VCaP (cell line): ENCODE results near the gene HRAS.
A peak's percentile ranks its signal among the peaks of the same experiment; 100 is the strongest.

Experiments
- H3K27ac ChIP-seq: fragments of 450-650 bp; 2 replicates; pipeline ENCODE4 v1.5.1; 2017
- CTCF ChIP-seq: fragments of 450-650 bp; conservative IDR thresholded peaks from 2 replicates; pipeline ENCODE4 v1.5.1; 2017; ENCODE audit warnings: mild to moderate bottlenecking, moderate library complexity

The HRAS gene

DNA sequence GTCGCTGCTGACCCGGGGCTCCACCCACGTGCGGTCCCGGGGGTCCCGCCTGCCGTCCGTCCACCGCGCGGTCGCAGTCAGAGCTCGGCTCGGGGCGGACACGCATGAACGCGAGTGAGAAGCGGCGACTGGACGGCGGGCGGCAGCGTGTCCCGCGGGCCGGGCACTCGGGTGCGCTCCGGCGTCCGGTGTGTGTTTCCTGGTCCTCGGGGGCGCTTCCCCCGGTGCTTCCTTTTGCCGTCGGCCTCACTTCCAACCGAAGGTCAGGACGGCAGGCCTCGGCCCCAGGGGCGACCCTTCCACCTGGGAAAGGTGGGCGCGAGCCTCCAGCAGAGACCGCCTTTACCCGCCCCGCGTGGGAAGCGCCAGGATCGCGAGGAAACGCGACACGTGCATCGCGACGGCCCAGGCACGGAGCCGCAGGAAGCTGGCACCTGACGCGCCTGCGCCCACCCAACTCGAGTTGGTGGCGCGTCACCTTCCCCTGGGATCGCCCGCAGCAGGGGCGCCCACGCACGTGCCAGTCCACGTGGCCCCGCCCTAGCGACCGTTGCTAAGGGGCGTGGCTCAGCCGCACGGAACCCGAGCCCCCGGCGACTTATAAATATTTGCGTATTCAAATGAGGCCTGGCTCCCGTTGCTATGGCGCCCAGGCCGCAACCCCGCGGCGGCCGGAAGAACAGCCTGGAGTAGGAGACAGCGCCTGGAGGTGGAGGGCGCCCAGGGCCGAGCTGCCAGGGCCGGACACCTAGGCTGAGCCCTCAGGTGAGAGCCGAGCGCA is 1.7 kb upstream of the HRAS start, which contains the start of gene LRRC56:
Gene LRRC56, plus strand, starts transcription at position 687 of the 781 bp plus-strand sequence. CDS start 3,158 bp downstream, outside the sequence.
- no peak for TF ChIP-seq CTCF
- H3K27ac ChIP-seq: peak within 1 kb of the TSS; percentile 86

GRCh38 chr11:535210-535518 is 212 bp downstream of the HRAS start:
- H3K27ac ChIP-seq: peak overlapping the region; percentile 86
- TF ChIP-seq CTCF: no peak; the same call in 1 of the 2 replicates

GRCh38 chr11:534396-535209 is 773 bp downstream of the HRAS start:
- TF ChIP-seq CTCF: no peak
- H3K27ac ChIP-seq: peak overlapping the region; percentile 86

DNA sequence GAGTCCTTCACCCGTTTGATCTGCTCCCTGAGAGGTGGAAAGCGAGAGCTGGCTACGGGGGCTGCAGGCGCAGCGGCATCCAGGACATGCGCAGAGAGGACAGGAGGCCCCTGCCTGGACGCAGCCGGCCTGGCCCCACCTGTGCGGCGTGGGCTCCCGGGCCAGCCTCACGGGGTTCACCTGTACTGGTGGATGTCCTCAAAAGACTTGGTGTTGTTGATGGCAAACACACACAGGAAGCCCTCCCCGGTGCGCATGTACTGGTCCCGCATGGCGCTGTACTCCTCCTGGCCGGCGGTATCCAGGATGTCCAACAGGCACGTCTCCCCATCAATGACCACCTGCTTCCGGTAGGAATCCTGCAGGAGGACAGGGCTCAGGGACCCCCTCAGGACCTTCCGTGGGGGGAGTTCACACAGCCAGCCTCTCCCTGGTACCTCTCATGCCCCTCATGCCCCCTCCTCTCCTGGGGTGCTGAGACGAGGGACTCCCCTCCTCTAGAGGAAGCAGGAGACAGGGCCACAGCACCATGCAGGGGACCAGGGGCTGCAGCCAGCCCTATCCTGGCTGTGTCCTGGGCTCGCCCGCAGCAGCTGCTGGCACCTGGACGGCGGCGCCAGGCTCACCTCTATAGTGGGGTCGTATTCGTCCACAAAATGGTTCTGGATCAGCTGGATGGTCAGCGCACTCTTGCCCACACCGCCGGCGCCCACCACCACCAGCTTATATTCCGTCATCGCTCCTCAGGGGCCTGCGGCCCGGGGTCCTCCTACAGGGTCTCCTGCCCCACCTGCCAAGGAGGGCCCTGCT is 1.6 kb downstream of the HRAS start:
- no peak for TF ChIP-seq CTCF
- H3K27ac ChIP-seq: peak overlapping the region; percentile 86

DNA sequence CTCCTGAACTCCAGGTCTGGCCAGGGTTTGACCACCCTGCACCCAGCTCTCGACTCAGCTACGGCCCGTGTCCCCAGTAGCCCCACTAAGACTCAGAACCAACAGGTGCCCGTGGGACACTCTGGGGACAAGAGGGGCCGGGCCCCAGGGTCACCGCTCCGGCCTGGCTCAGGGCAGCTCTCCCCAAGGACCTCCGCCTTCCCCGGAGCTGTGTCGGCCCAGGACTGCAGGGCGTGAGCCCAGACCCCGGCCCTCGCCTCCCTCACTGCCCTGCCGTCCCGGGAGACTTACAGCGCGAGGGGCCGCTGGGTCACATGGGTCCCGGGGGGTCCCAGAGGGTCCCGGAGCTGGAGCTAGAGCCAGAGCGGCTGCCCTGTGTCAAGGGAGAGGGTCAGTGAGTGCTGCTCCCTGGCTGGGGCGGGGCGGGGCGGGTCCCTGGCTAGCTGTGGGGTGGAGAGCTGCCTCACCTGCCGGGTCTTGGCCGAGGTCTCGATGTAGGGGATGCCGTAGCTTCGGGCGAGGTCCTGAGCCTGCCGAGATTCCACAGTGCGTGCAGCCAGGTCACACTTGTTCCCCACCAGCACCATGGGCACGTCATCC is 2.3 kb downstream of the HRAS start:
- TF ChIP-seq CTCF: no peak
- H3K27ac ChIP-seq: peak overlapping the region; percentile 86; the same call in 1 of the 2 replicates

GRCh38 chr11:532527-532985 is 2.8 kb downstream of the HRAS start:
- H3K27ac ChIP-seq: no peak overlapping the region
- no peak for TF ChIP-seq CTCF
